ENCODE results near the gene SH3RF3. TPM values are rescaled to one million over a fixed set of nuclear protein-coding genes. Genes with fewer than 3 reads are reported as not detected.

SH3RF3 gene
- total RNA-seq, 1 experiment from 2014 or later, result 1.0 TPM

GRCh38 chr2:109448207-109448606, 319.2 kb downstream of the SH3RF3 start:
- H3K4me1 Mint-ChIP-seq, result no peaks in the 10 kb centered on the region
- CTCF ChIA-PET, result interaction anchor here (2.1 kb wide), 1 partner anchor 10 kb away, joined by 8 read pairs; no protein-coding TSS in a partner anchor
- no peak overlapping the region for H3K4me3 Mint-ChIP-seq
- DNase-seq (ENCODE audit: low spot score) (no peak), ATAC-seq (no peak)
- POLR2A ChIA-PET, result no interaction called here
- peaks cover 19% of the 10 kb centered on the region for H3K36me3 Mint-ChIP-seq
- H3K27me3 Mint-ChIP-seq (ENCODE audit: low read depth), result no peaks in the 10 kb centered on the region
- H3K9me3 Mint-ChIP-seq, result peaks cover 27% of the 10 kb centered on the region
- H3K27ac Mint-ChIP-seq, result no peak overlapping the region
- TF ChIP-seq OVOL2 (CRISPR knock-in tag; IDR thresholded peaks at IDR 0.05; ENCODE audit: borderline replicate concordance) (no peak), ZNF121 (CRISPR knock-in tag; IDR thresholded peaks at IDR 0.05) (no peak), HMGA2 (CRISPR knock-in tag; IDR thresholded peaks at IDR 0.05) (no peak), HMGXB4 (CRISPR knock-in tag; IDR thresholded peaks at IDR 0.05) (no peak), ZSCAN18 (CRISPR knock-in tag; IDR thresholded peaks at IDR 0.05) (no peak), KAT7 (CRISPR knock-in tag; IDR thresholded peaks at IDR 0.05; ENCODE audit: borderline replicate concordance) (no peak), ZNF423 (CRISPR knock-in tag; IDR thresholded peaks at IDR 0.05) (no peak), CBFB (CRISPR knock-in tag; IDR thresholded peaks at IDR 0.05; ENCODE audit: low read depth) (no peak), ERG (CRISPR knock-in tag; IDR thresholded peaks at IDR 0.05) (no peak), ATF2 (CRISPR knock-in tag; IDR thresholded peaks at IDR 0.05; ENCODE audit: borderline replicate concordance, low read depth) (no peak), JAZF1 (CRISPR knock-in tag; IDR thresholded peaks at IDR 0.05) (no peak), IRF2 (CRISPR knock-in tag; IDR thresholded peaks at IDR 0.05; ENCODE audit: borderline replicate concordance, low read depth) (no peak), ZNF281 (CRISPR knock-in tag; IDR thresholded peaks at IDR 0.05) (no peak), SP1 (CRISPR knock-in tag; conservative IDR thresholded peaks at IDR 0.05) (no peak)

- peaks cover 20% of the 10 kb centered on the region for H3K9me3 Mint-ChIP-seq
- ATAC-seq (no peak), DNase-seq (ENCODE audit: low spot score) (no peak)
- H3K27ac Mint-ChIP-seq, result no peak overlapping the region
- no peaks in the 10 kb centered on the region for H3K27me3 Mint-ChIP-seq (ENCODE audit: low read depth)
- POLR2A ChIA-PET, result no interaction called here
- H3K4me1 Mint-ChIP-seq, result no peaks in the 10 kb centered on the region
- CTCF ChIA-PET, result interaction anchor here (0.5 to 2.1 kb wide), 4 partner anchors 9 to 487 kb away, joined by 3 to 8 read pairs (median 4); no protein-coding TSS in a partner anchor
- H3K4me3 Mint-ChIP-seq, result no peak overlapping the region
- peaks cover 13% of the 10 kb centered on the region for H3K36me3 Mint-ChIP-seq
- TF ChIP-seq ZNF423 (CRISPR knock-in tag; IDR thresholded peaks at IDR 0.05) (no peak), SMAD4 (CRISPR knock-in tag; IDR thresholded peaks at IDR 0.05) (no peak), NFYB (CRISPR knock-in tag; conservative IDR thresholded peaks at IDR 0.05; ENCODE audit: low read depth) (no peak), ZNF532 (CRISPR knock-in tag; IDR thresholded peaks at IDR 0.05; ENCODE audit: borderline replicate concordance) (no peak), NR3C1 (CRISPR knock-in tag; conservative IDR thresholded peaks at IDR 0.05; ENCODE audit: low read depth) (no peak)
Observed at GRCh38 chr2:109448946-109449788, 320.2 kb downstream of the SH3RF3 start.

Measured in WTC11 (cell line).